Suprapubic skin (tissue), 4 donors: Measurements from ENCODE around the gene TNIP1. TPM values are rescaled to one million over a fixed set of nuclear protein-coding genes. Genes with fewer than 3 reads are reported as not detected.

Experiments used
- DNase-seq, 2 donors: peaks; one replicate each; pipeline ENCODE4 v3.0.0-alpha.2; 2019; ENCODE audit warnings: low spot score in 2 of 2
- H3K27ac ChIP-seq: fragments of 200-600 bp; sonication (generic); one replicate; pipeline ENCODE4 v1.5.1; 2019
- H3K27me3 ChIP-seq: fragments of 200-600 bp; sonication (generic); one replicate; pipeline ENCODE4 v1.5.1; 2019
- H3K36me3 ChIP-seq: fragments of 200-600 bp; sonication (generic); one replicate; pipeline ENCODE4 v1.5.1; 2019
- H3K4me1 ChIP-seq: fragments of 200-600 bp; sonication (generic); one replicate; pipeline ENCODE4 v1.5.1; 2019
- H3K4me3 ChIP-seq: fragments of 200-600 bp; sonication (generic); one replicate; pipeline ENCODE4 v1.5.1; 2019; ENCODE audit warnings: mild to moderate bottlenecking
- H3K9me3 ChIP-seq: fragments of 200-600 bp; sonication (generic); one replicate; pipeline ENCODE4 v1.5.1; 2019
- EP300 ChIP-seq: sonication (generic); formaldehyde crosslinking; IDR thresholded peaks from one replicate; pipeline ENCODE4 v1.6.1; 2017; ENCODE audit warnings: antibody characterized with exemption
- POLR2A ChIP-seq, 2 donors: fragments of 450-650 bp; IDR thresholded peaks; one replicate each; pipeline ENCODE4 v1.6.1; 2017; ENCODE audit warnings: antibody characterized with exemption in 2 of 2, mild to moderate bottlenecking in 2 of 2, moderate library complexity in 2 of 2
- POLR2AphosphoS5 ChIP-seq, 3 donors: sonication (generic); formaldehyde crosslinking; IDR thresholded peaks; one replicate each; pipeline ENCODE4 v1.6.1; 2017; ENCODE audit warnings: antibody characterized with exemption in 3 of 3
- WGBS: methylation state at CpG from one replicate; pipeline ENCODE4 v1.1.5; 2018; 5-methylcytosine and 5-hydroxymethylcytosine counted together
- total RNA-seq, 4 donors: library from RNA; depleted of rRNA; stranded (reverse); fragments of >200 nt; gene quantifications; one replicate each; pipeline ENCODE4 v1.1.0, GENCODE V29; 2016
- TF ChIP-seq, protein P1 (sequence below), 2 donors: fragments of 200-600 bp in 1 of 2; fragments of 450-650 bp in 1 of 2; sonication (generic) in 1 of 2; IDR thresholded peaks; one replicate each; pipeline ENCODE4 v1.5.1; 2016 to 2019; ENCODE audit warnings: antibody characterized with exemption in 2 of 2, mild to moderate bottlenecking in 1 of 2, moderate library complexity in 1 of 2

The TNIP1 gene
- total RNA-seq, 4 donors from 2014 or later: 47.5 to 94.7 (median 70.9) TPM

- H3K36me3 ChIP-seq: no peaks in the 10 kb centered on the region
- WGBS: 58% methylated on average over 2 of the region's 2 CpGs
- no peaks in the 10 kb centered on the region for H3K9me3 ChIP-seq
- no peaks in the 10 kb centered on the region for H3K27me3 ChIP-seq
- H3K4me3 ChIP-seq: no peak overlapping the region
- H3K4me1 ChIP-seq: peaks cover 46% of the 10 kb centered on the region
- H3K27ac ChIP-seq: peak overlapping the region; percentile 88
- TF ChIP-seq, protein P1, sequence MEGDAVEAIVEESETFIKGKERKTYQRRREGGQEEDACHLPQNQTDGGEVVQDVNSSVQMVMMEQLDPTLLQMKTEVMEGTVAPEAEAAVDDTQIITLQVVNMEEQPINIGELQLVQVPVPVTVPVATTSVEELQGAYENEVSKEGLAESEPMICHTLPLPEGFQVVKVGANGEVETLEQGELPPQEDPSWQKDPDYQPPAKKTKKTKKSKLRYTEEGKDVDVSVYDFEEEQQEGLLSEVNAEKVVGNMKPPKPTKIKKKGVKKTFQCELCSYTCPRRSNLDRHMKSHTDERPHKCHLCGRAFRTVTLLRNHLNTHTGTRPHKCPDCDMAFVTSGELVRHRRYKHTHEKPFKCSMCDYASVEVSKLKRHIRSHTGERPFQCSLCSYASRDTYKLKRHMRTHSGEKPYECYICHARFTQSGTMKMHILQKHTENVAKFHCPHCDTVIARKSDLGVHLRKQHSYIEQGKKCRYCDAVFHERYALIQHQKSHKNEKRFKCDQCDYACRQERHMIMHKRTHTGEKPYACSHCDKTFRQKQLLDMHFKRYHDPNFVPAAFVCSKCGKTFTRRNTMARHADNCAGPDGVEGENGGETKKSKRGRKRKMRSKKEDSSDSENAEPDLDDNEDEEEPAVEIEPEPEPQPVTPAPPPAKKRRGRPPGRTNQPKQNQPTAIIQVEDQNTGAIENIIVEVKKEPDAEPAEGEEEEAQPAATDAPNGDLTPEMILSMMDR (IDR thresholded peaks at IDR 0.05): no peak
- TF ChIP-seq POLR2AphosphoS5 (IDR thresholded peaks at IDR 0.05) (no peak), POLR2A (IDR thresholded peaks at IDR 0.05) (no peak), EP300 (no peak)
- no peak for DNase-seq
Measured at GRCh38 chr5:151004499-151004898, 76.3 kb downstream of the TNIP1 start.

DNA sequence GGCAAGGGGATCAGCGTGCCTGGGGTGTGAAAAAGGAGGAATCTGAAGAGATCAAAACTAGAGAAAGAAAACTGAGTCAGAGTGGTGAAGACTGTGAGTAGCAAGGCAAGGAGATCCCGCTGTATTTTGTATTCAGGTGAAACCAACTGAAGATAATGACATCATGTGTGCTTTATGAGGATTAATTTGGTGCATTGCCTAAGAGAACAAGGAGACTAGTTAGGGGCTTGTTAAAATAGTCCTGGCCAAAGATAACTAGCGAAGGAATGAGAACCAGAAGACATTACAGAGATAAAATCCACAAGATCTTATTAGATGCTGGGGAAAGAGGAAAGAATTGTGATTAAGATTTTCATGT lies 77.4 kb downstream of the TNIP1 start:
- H3K4me1 ChIP-seq: peaks cover 46% of the 10 kb centered on the region
- no peak overlapping the region for H3K4me3 ChIP-seq
- WGBS: 93% methylated on average over 3 of the region's 3 CpGs
- no peaks in the 10 kb centered on the region for H3K36me3 ChIP-seq
- H3K27me3 ChIP-seq: no peaks in the 10 kb centered on the region
- no peaks in the 10 kb centered on the region for H3K9me3 ChIP-seq
- TF ChIP-seq POLR2AphosphoS5 (IDR thresholded peaks at IDR 0.05) (no peak), POLR2A (IDR thresholded peaks at IDR 0.05) (no peak), EP300 (no peak)
- TF ChIP-seq, protein P1 (IDR thresholded peaks at IDR 0.05): no peak
- no peak for DNase-seq
- H3K27ac ChIP-seq: no peak overlapping the region

DNA sequence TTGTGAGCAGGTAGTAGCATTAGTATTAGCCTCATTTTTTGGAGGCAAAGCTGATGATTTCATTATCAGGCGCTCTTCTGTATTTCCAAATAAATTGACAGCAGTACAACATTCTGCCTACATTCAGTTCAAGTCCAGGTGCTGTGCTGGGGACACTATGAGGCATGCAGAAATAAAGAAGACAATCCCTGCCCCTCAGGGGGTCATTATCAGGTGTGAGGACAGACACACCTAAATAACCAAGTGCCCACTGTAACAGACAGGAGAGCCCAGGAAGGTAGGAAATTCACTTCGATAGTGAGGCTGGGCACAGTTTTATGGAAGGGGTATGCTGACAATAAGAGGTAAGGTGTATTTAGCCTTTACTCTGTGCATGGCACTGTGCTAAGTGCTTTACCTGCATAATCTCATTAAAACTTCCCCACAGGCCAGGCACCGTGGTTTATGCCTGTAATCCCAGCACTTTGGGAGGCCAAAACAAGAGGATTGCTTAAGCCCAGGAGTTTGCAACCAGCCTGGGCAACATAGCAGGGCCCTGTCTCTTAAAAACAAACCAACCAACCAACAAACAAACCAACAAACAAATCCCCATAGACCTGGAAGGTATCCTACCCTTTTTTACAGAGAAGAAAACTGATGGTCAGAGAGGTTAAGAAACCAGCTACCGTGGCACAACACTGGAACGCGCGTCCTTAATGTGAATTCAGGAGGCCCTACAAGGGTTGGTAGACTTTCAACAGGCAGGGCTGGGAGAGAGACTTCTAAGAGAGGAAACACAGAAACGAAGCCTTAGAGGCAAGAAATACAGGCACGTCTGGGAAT lies 77.9 kb downstream of the TNIP1 start:
- no peak for DNase-seq
- Histone ChIP-seq H3K4me3 (no peak overlapping the region), H3K27me3 (no peaks in the 10 kb centered on the region), H3K27ac (no peak overlapping the region), H3K36me3 (no peaks in the 10 kb centered on the region), H3K9me3 (no peaks in the 10 kb centered on the region), H3K4me1 (peaks cover 45% of the 10 kb centered on the region)
- TF ChIP-seq POLR2AphosphoS5 (IDR thresholded peaks at IDR 0.05) (no peak), EP300 (no peak), POLR2A (IDR thresholded peaks at IDR 0.05) (no peak)
- TF ChIP-seq, protein P1 (IDR thresholded peaks at IDR 0.05): no peak
- 90% methylated on average over 9 of the region's 9 CpGs for WGBS

DNA sequence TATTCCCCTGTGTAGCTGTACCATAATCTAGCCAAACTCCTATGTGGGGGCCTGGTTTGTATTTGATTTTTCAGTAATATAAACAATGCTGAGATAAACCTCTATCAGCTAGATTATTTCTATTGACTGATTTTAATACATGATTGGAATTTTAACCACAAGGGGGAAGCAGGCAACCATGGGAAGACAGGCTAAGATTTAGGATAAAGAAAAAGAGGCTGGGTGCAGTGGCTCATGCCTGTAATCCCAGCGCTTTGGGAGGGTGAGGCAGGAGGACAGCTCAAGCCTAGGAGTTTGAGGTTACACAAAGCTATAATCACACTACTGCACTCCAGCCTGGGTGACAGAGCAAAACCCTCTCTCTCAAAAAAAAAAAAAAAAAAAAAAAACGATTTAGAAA lies 78.6 kb downstream of the TNIP1 start:
- no peaks in the 10 kb centered on the region for H3K9me3 ChIP-seq
- no peak for DNase-seq

DNA sequence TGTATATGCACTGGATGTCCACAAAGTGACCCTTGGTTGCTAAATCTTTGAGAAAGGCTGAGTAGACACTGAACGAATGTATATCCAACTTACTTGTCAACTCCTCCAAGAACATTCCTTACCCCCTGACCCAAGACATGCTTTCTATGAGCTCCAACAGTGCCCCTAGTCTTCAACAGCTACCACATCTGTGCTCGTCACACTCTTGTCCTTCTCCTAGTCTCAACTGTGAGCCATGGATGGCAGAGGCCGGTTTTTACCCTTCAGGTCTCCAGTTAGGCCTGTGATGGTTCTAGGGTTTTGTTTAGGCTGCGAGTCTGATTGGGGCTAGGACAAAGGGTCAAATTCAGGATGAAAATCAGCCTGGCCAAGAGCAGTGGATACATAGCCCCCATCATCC lies 79.4 kb downstream of the TNIP1 start:
- Histone ChIP-seq H3K9me3 (no peaks in the 10 kb centered on the region), H3K36me3 (no peaks in the 10 kb centered on the region), H3K4me3 (no peak overlapping the region), H3K27me3 (no peaks in the 10 kb centered on the region), H3K27ac (no peak overlapping the region), H3K4me1 (peaks cover 30% of the 10 kb centered on the region)
- no peak for DNase-seq
- TF ChIP-seq, protein P1 (IDR thresholded peaks at IDR 0.05): no peak
- TF ChIP-seq EP300 (no peak), POLR2AphosphoS5 (IDR thresholded peaks at IDR 0.05) (no peak), POLR2A (IDR thresholded peaks at IDR 0.05) (no peak)
- 95% methylated on average over 4 of the region's 4 CpGs for WGBS

More for the DNA sequence above, 78.6 kb downstream of the TNIP1 start:
- Histone ChIP-seq H3K27me3 (no peaks in the 10 kb centered on the region), H3K4me1 (peaks cover 38% of the 10 kb centered on the region), H3K4me3 (no peak overlapping the region), H3K36me3 (no peaks in the 10 kb centered on the region), H3K27ac (no peak overlapping the region)
- TF ChIP-seq POLR2A (IDR thresholded peaks at IDR 0.05): no peak
- TF ChIP-seq, protein P1 (IDR thresholded peaks at IDR 0.05): peak in 1 of 2 donors; percentile 65
- no peak for TF ChIP-seq EP300
- TF ChIP-seq POLR2AphosphoS5 (IDR thresholded peaks at IDR 0.05): no peak
- WGBS: 21% methylated on average over 2 of the region's 2 CpGs
